WI38 (cell line): ENCODE results near the gene PRRG4.
"Not testable (repeated sequence)": the region's sequence is repeated elsewhere in the genome, so short reads cannot be mapped to it uniquely, and the experiment has no call there.

Source experiments
- H3K4me3 ChIP-seq: 2 replicates; pipeline ENCODE4 v1.5.1; 2011; ENCODE audit warnings: low read depth, mild to moderate bottlenecking, control low read depth, low read length
- CTCF ChIP-seq: IDR thresholded peaks from 2 replicates; pipeline ENCODE4 v1.5.1; 2012; ENCODE audit warnings: low read depth, mild to moderate bottlenecking, control low read depth, low read length

PRRG4 gene

GRCh38 chr11:32820497-32820896 is 9.2 kb upstream of the PRRG4 start:
- H3K4me3 ChIP-seq: no peak overlapping the region
- TF ChIP-seq CTCF: no peak

- TF ChIP-seq CTCF: no peak
- no peak overlapping the region for H3K4me3 ChIP-seq
Observed at GRCh38 chr11:32821517-32821916, 8.2 kb upstream of the PRRG4 start.

DNA sequence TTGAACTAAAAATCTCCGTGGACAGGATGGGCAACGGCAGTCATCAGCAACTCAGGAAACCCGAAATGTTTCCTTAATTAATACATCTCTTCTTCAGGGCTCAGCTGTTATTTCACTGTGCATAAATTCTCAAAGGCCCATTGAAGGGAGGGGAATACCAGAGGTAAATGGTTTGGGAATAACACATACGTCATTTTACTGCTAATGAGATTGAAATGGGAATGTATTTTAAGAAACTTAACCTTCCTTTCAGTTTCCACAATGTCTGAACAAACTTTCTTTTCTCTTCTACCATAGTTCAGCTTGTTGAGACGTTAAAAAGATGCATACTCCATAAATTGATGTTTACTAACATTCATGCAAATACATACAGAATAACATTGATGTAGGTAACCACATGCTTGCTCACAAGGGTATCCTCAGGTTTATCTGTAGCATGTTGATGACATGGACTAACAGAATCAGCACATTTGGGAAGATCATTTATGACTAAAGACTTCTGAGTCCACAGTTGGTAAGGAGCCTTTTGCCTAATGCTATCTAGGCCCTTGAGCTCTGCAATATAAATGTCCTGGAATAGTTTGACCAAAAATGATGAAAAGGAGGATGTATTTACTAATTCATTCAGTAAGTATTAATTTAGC is 7.7 kb upstream of the PRRG4 start:
- no peak for TF ChIP-seq CTCF
- no peak overlapping the region for H3K4me3 ChIP-seq

DNA sequence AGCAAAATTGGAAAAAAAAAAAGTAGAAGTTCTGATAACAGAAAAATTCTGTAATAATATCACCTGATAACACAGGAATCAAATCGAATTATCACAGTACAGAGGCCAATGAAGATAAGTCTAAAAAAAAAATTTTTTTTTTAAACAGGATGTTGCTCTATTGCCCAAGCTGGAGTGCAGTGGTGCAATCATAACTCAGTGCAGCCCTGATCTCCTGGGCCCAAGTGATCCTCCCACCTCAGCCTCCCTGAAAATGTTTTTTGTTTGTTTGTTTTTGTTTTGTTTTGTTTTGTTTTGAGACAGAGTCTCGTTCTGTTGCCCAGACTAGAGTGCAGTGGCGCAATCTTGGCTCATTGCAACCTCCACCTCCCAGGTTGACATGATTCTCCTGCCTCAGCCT is 6.1 kb upstream of the PRRG4 start:
- H3K4me3 ChIP-seq: not testable (repeated sequence)

GRCh38 chr11:32826113-32826512 is 3.6 kb upstream of the PRRG4 start:
- H3K4me3 ChIP-seq: no peak overlapping the region
- no peak for TF ChIP-seq CTCF

DNA sequence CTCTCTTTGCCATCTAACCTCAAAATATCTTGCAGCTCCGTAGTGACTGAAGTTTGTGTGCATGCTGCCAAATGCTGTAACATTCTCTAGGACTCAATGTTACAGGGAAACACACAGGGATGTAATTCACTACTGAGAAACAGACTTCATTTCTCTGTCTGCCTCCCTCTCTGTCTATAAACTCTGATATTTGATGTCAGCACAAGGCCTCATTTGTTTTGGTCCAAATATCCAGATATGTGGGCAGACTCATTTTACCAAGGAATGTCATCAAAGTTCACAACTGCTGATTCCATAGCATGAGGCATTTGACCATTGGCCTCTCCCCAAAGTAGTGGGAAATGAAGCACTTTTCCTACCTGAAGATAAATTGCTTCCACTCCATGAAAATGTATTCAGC is 2.5 kb upstream of the PRRG4 start:
- no peak overlapping the region for H3K4me3 ChIP-seq
- TF ChIP-seq CTCF: no peak

- H3K4me3 ChIP-seq: peak overlapping the region; percentile 63
- TF ChIP-seq CTCF: no peak
Observed at GRCh38 chr11:32829157-32829679, 509 bp upstream of the PRRG4 start.

DNA sequence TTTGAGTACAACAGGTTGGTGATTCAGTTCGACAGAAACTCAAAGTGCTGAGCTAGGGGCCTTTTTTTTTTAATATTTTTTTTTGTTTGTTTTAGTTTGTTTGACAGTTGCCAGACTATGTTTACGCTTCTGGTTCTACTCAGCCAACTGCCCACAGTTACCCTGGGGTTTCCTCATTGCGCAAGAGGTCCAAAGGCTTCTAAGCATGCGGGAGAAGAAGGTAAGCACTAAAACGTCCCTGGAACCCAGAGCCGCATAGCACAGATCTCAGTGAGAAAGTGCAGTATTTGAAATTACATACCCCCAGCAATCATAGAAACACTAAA is 649 bp downstream of the PRRG4 start:
- no peak for TF ChIP-seq CTCF
- no peak overlapping the region for H3K4me3 ChIP-seq
